ENCODE results near the gene ENDOG.
"Not testable (repeated sequence)": the region's sequence is repeated elsewhere in the genome, so short reads cannot be mapped to it uniquely, and the experiment has no call there.

The ENDOG gene

GRCh38 chr9:128828267-128828666 lies 10.0 kb downstream of the ENDOG start:
- no peak for DNase-seq (ENCODE audit: low spot score)

DNA sequence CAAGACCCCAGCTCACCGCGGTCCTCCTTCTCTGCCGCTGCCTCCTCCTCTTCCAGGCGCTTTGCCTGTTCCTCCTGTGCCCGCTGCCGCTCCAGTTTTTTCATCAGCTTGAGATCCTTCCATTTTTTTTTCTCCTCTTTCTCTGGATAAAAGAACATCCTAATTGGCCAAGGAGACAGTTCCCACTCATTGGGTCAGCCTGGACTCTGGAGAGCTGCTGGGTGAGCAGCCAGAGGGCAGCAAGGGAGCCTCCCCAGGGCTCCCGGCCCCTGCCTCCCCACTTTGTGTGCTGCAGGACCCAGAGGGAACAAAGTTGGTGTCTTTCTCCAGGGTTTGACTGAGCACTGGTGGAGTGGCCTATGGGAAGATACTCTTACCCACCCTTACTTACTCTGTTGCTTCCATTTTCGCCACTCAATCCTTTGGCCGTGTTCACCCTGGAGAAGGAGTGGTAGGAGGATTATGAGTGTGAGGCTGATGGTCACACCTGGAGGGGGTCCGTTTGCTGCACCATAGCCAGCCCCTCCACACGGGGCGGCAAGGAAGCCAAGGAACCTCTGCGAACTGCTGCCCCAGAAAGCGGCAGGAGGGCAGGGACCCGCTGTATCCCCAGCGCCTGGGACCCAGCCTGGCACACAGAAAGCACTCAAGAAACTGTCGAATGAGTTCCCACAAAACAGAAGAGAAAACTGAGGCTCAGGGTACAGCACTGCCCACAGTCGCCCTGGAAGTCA lies 10.6 kb downstream of the ENDOG start:
- DNase-seq (ENCODE audit: low spot score) = no peak

DNA sequence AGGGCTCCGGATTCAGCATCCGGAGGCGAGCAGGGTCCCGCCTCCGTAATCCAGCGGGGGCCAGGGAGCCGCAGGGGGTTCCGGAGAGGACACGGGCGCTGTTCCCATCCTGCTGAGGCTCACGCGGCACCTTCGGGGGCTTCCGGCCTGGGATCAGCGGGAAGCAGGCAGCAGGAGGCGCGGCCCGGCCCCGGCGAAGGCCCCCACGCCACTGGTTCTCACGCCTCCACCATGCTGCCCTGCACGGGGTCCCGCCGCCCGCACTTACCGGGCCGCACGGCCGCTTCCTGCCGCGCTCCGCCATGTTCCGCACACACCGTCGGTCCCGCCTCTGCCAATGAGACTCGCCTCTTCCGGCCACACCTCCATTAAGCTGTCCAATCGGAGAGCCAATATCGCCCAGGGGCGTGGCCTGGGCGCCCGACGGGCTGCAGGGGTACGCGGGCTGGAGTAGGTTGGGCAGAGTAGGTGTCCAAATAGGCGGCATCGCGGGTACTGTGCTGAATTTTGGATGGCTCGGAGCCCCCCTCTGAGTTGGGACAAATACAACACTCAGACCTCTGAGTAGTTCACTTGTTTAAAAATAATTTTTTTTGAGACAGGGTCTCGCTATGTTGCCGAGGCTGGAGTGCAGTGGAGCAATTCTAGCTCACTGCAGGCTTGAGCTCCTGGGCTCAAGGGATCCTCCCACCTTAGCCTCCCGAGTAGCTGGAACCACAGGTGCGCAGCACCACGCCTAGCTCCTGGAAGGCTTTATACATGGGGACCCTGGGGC lies 11.4 kb downstream of the ENDOG start, which contains the start of gene SPOUT1:
SPOUT1 (minus strand) TSS at position 318 of the 775 bp plus-strand sequence; CDS start at position 304, 14 bp downstream.
- peak; percentile 93 for DNase-seq (ENCODE audit: low spot score)

GRCh38 chr9:128833696-128834095 lies 15.4 kb downstream of the ENDOG start:
- DNase-seq (ENCODE audit: low spot score) = no peak

DNA sequence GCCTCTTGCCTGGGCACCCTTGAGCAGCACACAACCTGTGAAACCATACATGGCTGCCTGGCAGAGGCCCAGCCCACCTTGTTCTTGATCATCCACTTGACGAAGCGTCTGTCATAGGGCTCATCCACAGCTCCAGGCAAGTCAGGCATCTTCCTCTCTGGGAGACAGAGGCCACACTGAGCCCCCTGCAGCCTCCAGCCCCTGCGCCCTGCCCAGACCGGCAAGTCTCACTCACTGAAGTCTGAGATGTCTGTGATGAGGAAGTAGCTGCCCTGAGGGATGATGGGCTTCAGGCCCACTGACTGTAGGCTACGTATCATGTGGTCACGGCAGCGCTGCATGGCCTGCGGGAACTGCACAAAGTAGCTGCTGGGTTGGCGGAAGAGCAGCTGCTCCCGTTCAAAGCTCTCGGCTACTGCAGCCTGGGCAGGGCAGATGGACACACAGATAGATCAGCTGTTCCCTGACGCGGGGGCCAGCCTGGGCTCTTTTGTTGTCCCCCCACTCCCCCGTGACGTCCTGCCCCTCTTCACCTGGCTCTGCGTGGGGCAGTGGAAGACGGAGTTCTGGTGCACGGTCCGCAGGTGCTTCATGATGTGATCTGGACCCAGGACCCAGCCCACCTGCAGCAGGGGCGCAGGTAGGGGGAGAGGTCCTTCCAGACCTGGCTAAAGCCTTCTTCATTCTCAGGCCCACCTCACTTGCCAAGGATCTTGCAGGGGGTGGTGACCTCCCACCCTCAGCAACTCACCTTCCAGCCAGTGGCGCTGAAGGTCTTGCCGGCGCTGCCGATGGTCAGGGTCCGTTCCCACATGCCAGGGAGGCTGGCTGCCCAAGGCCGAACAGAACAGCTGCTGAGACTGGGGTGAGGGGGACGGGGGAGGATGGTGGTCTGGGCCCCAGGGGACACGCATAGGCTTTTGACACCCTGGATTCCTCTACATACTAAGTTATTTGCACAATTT lies 17.2 kb downstream of the ENDOG start:
- DNase-seq (ENCODE audit: low spot score) = no peak

DNA sequence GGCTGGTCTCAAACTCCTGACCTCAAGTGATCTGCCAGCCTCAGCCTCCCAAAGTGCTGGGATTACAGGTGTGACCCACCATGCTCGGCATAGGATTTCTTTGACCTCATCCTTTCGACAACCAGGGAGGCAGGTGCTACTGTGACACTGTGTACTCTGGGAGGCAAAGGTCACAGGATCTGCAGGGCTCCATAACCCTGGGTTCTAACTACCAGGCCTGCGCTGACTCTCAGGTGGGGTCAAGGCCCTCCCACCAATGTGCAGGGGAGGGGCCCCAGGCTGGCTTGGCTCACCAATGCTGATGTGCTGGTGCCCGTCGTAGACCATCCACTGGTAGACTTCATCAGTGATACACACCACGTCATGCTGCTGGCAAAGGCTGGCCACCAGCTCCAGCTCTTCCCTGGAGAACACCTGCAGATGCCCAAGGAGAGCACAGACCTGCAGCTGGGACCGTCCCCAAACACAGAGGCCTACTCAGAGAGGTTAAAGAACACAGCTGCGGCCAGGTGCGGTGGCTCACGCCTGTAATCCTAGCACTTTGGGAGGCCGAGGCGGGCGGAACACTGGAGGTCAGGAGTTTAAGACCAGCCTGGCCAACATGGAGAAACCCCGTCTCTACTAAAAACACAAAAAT lies 18.3 kb downstream of the ENDOG start:
- DNase-seq (ENCODE audit: low spot score) = no peak

DNA sequence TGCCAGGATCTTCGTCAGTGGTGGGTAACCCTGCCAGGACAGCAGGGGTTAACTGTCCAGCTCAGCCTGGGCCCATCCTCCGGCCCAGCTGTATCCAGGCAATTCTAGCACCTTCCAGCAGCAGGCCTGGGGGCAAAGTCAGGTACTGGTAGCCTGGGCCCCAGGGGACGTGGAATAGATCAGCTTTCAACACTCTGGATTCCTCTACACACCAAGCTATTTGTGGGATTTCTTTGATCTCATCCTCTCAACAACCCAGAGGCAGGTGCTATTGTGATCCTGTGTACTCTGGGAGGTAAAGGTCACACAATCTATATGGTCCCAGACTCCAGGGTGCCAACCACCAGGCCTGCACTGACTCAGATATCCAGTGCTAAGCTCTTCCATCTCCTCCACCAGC lies 20.0 kb downstream of the ENDOG start:
- DNase-seq (ENCODE audit: low spot score) = no peak

- no peak for DNase-seq (ENCODE audit: low spot score)
These were observed 22.2 kb downstream of the ENDOG start for GRCh38 chr9:128840524-128840923.

GRCh38 chr9:128841694-128842492 lies 23.6 kb downstream of the ENDOG start:
- no peak for DNase-seq (ENCODE audit: low spot score)

- not testable (repeated sequence) for DNase-seq (ENCODE audit: low spot score)
These were observed 24.9 kb downstream of the ENDOG start for GRCh38 chr9:128843171-128843570.

GRCh38 chr9:128845186-128845931 lies 27.1 kb downstream of the ENDOG start:
- DNase-seq (ENCODE audit: low spot score) = no peak

DNA sequence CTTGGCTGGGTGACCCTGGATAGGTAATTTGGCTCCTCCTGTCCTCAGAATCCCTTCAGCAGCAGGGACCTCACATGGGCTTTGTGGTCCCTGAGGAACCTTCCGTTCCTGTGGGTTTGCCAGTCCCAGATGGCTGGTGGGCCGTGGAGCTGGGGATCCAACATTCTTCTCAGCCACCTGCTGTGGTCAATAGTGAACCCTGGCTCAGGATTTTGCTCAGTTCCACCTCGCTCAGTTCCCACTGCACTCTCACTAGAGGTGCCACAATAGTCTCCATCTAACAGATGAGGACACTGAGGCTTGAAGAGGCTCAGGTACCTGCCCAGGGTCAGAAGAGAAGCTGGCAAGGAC lies 28.4 kb downstream of the ENDOG start:
- DNase-seq (ENCODE audit: low spot score) = no peak

DNA sequence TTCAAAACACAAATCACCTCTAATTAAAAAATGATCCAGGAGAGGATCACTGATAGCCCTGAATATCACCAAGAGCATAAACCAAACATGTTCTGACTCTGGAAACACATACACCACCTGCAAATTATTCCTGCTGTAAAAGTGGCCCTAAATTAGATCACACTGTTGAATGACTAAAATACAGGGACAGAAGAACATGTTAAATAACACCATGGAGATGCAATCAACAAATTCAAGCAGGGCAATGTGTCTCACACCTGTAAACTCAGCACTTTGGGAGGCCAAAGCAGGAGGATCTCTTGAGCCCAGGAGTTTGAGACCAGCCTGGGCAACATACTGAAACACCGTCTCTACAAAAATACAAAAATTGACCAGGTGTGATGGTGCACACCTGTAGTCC lies 29.5 kb downstream of the ENDOG start:
- DNase-seq (ENCODE audit: low spot score) = no peak

DNA sequence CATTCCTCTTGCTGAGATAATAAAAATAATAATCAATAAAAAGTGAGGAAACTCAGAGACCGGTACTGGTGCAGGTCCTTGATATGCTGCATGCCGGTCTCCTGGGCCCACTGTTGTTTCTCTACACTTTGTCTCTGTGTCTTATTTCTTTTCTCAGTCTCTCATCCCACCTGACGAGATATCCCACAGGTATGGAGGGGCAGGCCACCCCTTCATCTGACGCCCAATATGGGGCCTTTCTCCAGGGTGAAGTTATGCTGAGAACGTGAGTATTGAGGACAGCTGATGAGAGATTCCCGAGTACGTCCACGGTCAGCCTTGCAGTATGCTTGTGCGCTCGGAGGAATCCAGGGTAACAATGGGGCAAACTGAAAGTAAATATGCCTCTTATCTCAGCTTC lies 32.7 kb downstream of the ENDOG start:
- DNase-seq (ENCODE audit: low spot score) = not testable (repeated sequence)

DNA sequence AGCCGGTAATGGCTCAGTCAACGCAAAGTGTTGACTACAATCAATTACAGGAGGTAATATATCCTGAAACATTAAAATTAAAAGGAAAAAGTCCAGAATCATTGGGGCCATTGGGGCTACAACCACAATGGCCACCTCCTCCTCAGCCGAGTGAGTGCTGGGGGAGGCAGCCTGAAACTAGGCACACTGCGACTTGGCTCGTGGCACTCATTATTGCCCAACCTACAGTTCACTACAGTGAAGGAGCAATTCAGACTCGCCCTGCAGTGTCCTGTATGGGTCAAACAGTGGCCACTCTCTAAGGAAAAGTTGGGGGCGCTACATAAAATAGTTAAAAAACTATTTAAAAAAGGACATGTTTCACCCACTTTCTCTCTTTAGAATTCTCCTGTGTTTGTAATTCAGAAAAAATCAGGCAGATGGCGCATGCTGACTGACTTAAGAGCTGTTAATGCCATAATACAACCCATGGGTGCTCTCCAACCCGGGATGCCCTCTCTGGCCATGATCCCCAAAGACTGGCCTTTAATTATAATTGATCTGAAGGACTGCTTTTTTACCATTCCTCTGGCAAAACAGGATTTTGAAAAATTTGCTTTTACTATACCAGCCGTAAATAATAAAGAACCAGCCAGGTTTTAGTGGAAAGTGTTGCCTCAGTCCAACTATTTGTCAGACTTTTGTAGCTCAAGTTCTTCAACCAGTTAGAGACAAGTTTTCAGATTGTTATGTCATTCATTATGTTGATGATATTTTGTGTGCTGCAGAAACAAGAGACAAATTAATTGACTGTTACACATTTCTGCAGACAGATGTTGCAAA lies 33.7 kb downstream of the ENDOG start:
- DNase-seq (ENCODE audit: low spot score) = peak; percentile 78

GRCh38 chr9:128852646-128853045 lies 34.3 kb downstream of the ENDOG start:
- peak; percentile 82 for DNase-seq (ENCODE audit: low spot score)

GRCh38 chr9:128854454-128854853 lies 36.2 kb downstream of the ENDOG start:
- not testable (repeated sequence) for DNase-seq (ENCODE audit: low spot score)

DNA sequence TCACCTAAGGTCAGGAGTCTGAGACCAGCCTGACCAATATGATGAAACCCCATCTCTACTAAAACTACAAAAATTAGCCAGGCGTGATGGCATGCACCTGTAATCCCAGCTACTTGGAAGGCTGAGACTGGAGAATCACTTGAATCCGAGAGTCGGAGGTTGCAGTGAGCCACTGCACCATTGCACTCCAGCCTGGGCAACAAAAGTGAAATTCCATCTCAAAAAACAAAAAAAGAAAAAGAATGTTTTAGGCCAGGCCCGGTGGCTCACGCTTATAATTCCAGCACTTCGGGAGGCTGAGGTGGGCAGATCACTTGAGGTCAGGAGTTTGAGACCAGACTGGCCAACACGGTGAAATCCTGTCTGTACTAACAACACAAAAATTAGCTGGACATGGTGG lies 40.2 kb downstream of the ENDOG start:
- DNase-seq (ENCODE audit: low spot score) = not testable (repeated sequence)

GRCh38 chr9:128860937-128861336 lies 42.6 kb downstream of the ENDOG start:
- no peak for DNase-seq (ENCODE audit: low spot score)
